Sciatic nerve (tissue), 2 donors: Measurements from ENCODE around the gene SNRPA. TPM values are rescaled to one million over a fixed set of nuclear protein-coding genes. Genes with fewer than 3 reads are reported as not detected.
"Not testable (repeated sequence)": the region's sequence is repeated elsewhere in the genome, so short reads cannot be mapped to it uniquely, and the experiment has no call there.

ENCODE experiments used
- ATAC-seq: fragments of 200-7000 bp; cut with Tn5 transposase; one replicate; pipeline ENCODE4 v1.9.1; 2020; ENCODE audit warnings: mild to moderate bottlenecking, moderate library complexity
- DNase-seq: peaks from one replicate; pipeline ENCODE4 v3.0.0-alpha.2; 2020; ENCODE audit warnings: low spot score
- intact Hi-C: fragments of 100-400 bp; cut with DNase I; formaldehyde crosslinking; loops from one replicate; pipeline ENCODE4 v1.14.2; 2022
- total RNA-seq: library from RNA; stranded (reverse); fragmentation: NEBNext Ultra II Directional; extraction: Animal tissue kit (Norgen Biotek cat#: 25700); gene quantifications from one replicate; pipeline ENCODE4 v1.2.1, GENCODE V29; 2021
- donor health status: DM: no; HTN: no; CAD: no.
- donor health status: DM: no; HTN: no; CAD: no.

The SNRPA gene
- total RNA-seq, 1 donor from 2014 or later: 58.3 TPM

- intact Hi-C loops: no loop called here
- DNase-seq (peak; percentile 74), ATAC-seq (no peak)
These were observed 32.1 kb upstream of the SNRPA start for GRCh38 chr19:40718774-40719391.

DNA sequence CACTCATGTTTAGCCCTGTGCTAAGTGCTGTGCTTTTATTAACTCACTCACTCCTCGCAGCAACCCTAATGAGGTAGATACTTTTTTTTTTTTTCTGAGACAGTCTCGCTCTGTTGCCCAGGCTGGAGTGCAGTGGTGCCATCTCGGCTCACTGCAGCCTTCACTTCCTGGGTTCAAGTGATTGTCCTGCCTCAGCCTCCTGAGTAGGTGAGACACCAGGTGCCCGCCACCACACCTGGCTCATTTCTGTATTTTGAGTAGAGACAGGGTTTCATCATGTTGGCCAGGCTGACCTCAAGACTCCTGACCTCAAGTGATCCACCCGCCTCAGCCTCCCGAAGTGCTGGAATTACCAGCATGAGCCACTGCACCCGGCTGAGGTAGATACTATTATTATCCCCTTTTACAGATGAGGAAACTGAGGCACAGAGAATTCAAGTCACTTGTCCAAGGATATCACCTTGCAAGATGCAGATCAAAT, 31.5 kb upstream of the SNRPA start:
- DNase-seq (no peak), ATAC-seq (no peak)
- intact Hi-C loops: no loop called here

DNA sequence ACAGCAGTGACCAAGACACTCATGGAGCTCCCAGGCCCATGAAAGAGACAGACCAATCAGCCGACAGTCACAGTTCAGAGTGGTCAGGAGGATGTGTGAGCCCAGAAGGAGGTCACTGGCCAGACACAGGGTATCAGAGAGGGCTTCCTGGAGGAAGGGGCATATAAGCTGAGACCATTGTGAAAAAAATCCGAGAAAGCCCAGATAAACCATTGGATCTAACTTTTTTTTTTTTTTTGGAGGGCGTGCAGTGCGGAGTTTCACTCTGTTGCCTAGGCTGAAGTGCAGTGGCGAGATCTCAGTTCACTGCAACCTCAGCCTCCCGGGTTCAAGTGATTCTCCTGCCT, 29.9 kb upstream of the SNRPA start:
- intact Hi-C loops: no loop called here
- ATAC-seq (no peak), DNase-seq (no peak)

DNA sequence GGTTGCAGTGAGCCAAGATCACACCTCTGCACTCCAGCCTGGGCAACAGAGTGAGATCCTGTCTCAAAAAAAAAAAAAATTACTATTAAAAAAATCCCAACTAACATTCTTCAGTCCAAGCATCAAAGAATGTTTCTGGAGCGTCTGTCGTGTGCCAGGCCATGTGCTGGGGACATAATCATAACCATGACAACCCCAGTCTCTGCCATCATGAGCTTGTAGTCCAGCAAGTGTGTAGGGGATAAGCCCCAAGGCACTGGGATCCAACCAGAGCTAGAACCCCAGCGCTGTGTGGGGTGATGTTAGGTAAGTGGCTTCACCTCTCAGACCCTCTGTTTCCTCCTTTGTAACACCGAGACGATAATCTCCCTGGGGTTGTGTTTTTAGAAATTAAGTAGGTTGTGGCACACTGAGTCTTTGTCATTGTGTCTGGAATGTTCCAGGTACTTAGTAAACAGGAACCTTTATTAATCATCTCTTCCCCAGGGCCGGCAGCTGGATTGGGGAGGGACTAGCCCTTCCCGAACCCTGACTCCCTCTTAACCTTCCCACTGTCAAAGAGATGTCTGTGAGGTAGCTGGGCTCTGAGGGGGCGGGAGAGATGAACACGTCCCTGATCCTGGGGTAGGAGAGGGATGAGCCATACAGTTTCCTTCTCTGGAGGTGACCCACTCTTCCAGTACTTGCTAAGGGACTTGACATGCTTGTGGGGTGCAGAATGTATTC, 28.9 kb upstream of the SNRPA start:
- DNase-seq (no peak), ATAC-seq (no peak)
- intact Hi-C loops: no loop called here

DNA sequence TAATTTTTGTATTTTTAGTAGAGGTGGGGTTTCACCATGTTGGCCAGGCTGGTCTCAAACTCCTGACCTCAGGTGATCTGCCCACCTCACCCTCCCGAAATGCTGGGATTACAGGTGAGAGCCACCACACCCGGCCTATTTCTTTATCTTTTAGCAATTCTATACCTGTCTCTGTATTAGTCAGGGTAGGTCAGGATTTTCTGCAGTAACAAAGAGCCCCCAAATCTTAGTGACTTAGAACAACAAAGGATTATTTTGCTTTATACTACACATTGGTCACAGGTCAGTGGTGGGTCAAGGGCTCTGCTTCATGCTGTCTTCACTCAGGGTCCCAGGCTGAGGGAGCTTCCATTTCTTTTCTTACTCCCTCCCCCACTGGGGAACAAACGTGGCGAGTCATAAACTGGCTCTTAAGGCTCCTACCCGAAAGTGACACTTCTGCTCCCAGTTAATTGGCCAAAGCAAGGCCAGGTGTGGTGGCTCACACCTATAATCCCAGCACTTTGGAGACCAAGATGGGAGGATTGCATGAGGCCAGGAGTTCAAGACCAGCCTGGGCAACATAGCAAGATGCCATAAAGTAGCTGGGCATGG, 27.2 kb upstream of the SNRPA start:
- DNase-seq (no peak), ATAC-seq (no peak)
- intact Hi-C loops: no loop called here

DNA sequence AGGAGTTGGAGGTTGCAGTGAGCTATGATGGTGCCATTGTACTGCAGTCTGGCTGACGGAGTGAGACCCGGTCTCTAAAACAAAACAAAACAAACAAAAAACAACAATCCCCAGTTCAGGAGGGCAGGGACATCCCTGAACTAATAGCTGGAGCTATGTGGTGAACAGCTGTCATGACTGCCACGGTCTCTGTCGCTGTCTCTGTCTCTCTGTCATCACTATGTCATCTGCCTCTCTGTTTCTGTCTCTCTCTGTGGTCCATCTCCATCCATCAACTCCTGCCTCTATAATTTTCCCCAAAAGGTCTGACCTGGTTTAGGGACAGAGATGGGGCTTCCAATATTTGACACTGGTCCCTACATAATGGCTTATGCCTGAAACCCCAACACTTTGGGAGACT, 26.7 kb upstream of the SNRPA start:
- intact Hi-C loops: no loop called here
- ATAC-seq: no peak
- no peak for DNase-seq

DNA sequence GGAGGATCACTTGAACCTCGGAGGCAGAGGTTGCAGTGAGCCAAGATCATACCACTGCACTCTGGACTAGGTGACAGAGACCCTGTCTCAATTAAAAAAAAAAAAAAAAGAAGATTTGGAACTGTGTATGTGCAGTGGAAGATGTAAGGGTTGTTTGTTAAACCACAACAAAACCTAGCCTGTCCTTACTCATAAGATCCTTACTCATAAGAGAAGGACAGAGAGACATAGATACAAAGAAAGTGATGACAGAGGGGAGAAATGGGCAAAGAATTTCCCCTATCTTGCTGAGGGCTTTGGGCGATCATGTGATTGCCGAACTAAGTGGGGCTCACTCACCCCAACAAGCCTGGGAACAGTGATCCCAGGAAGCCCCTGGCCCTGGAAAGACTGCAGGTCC, 26.1 kb upstream of the SNRPA start:
- DNase-seq (no peak), ATAC-seq (no peak)
- intact Hi-C loops: no loop called here

DNA sequence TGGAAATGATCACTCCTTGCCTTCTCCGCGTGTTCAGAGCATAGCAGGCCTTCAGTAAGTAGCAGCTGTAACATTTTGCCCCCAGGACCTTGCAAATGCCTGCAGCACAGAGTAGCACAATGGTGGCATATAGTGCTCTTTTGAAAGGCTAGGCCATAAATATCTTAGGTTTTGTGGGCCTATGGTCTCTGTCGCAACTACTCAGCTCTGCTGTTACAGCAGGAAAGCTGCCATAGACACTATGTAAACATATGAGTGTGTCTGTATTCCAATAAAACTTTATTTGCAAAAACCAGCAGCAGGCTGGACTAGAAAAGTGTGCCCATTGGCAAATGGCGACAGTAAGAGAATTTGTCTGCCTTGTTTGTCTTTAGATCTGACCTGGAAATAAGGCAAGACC, 24.7 kb upstream of the SNRPA start:
- ATAC-seq: no peak
- DNase-seq: no peak
- intact Hi-C loops: no loop called here

GRCh38 chr19:40730065-40730464, 20.9 kb upstream of the SNRPA start:
- ATAC-seq, DNase-seq, intact Hi-C loops: not testable (repeated sequence)

DNA sequence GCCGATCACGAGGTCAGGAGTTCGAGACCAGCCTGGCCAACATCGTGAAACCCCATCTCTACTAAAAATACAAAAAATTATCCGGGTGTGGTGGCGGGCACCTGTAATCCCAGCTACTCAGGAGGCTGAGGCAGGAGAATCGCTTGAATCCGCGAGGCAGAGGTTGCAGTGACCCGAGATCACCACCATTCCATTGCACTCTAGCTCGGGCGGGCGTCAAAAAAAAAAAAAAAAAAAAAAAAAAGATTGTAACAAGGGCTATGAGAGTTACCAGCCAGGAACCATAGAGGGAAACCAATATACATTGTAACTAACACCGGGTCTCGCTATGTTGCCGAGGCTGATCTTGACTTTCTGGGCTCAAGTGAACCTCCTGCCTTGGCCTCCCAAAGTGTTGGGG, 18.7 kb upstream of the SNRPA start:
- DNase-seq, intact Hi-C loops, ATAC-seq: not testable (repeated sequence)

GRCh38 chr19:40733149-40733548, 17.9 kb upstream of the SNRPA start:
- intact Hi-C loops: no loop called here
- no peak for ATAC-seq
- no peak for DNase-seq

DNA sequence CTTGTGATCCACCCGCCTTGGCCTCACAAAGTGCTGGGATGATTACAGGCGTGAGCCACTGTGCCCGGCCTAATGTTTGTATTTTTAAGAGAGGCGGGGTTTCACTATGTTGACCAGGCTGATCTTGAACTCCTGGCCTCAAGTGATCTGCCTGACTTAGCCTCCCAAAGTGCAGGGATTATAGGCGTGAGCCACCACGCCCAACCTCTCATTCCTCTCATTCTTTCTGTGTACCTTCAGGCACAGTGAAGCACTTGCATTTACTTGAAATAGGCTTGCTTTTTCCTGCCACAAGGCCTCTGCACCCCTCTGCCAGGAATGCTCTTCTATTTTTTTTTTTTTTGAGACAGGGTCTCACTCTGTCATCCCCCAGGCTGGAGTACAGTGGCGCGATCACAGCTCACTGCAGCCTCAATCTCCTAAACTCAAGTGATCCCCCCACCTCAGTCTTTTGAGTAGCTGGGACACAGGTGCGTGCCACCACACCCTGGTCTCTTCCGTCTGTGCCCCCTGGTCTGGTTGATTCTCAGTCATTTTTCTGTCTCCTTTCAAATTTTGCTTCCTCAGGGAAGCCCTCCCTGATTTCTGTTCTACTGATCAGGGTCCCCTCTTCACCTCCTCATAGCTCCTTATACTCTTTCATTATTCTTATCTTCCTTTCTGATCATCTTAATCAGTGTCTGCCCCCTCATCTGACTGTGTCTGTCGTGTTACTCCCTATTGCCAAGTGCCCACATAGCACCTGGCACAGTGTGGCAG, 15.8 kb upstream of the SNRPA start:
- intact Hi-C loops: no loop called here
- DNase-seq (no peak), ATAC-seq (no peak)

DNA sequence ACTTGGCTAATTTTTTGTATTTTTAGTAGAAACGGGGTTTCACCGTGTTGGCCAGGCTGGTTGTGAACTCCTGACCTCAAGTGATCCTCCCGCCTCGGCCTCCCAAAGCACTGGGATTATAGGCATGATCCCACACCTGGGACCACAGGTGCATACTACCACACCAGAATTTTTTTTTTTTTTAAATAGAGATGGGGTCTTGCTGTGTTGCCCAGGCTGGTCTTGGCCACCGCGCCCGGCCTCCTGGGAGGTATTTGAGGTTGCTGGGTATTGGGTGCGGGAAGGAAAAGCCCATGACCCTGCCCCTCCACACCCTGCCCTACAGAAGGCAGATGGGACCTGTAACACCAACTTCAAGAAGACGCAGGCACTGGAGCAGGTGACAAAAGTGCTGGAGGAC, 14.3 kb upstream of the SNRPA start:
- ATAC-seq: no peak
- intact Hi-C loops: no loop called here
- DNase-seq: no peak

DNA sequence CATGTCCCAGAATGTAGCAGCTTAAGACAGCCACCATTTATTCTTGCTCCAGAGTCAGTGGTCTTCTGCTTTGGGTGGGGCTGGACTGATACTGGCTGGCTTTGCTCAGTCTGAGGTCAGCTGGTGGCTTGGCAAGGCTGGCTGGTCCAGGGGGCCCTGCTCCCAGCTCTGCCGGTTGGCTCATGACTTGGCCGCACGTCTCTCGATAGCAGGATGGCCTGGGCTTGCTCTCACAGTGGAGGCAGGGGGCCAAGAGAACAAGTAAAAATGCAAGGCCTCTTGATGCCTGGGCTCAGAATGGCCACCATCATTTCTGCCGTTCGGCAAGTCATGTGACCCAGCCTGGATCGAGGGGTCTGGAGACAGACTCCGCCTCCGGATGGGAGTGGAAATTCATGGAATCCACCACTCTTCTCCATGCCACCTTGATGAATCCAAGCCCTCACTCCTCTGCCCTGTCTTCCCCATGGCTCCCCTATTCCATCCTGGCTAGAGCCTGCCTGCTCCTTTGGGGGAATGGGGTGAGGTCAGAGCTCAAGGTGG, 13.8 kb upstream of the SNRPA start:
- intact Hi-C loops: no loop called here
- ATAC-seq: no peak
- DNase-seq: no peak

GRCh38 chr19:40739030-40739839, 11.8 kb upstream of the SNRPA start:
- intact Hi-C loops: no loop called here
- DNase-seq (no peak), ATAC-seq (no peak)

GRCh38 chr19:40739871-40740703, 10.9 kb upstream of the SNRPA start:
- DNase-seq (no peak), ATAC-seq (peak; percentile 60)
- intact Hi-C loops: loop anchor here (5.0 kb wide), 1 partner anchor 1778 kb away; no protein-coding TSS in a partner anchor

GRCh38 chr19:40740747-40741146, 10.3 kb upstream of the SNRPA start:
- no peak for DNase-seq
- intact Hi-C loops: loop anchor here (5.0 kb wide), 1 partner anchor 1778 kb away; no protein-coding TSS in a partner anchor
- peak; percentile 83 for ATAC-seq
